Gastrocnemius medialis (tissue), 4 donors: Measurements from ENCODE around the gene KYNU. TPM values are rescaled to one million over a fixed set of nuclear protein-coding genes. Genes with fewer than 3 reads are reported as not detected.

Source experiments
- ATAC-seq, 2 donors: fragments of 150-250 bp; one replicate each; pipeline ENCODE4 v1.9.1; 2016
- DNase-seq, 2 donors: peaks; one replicate each; pipeline ENCODE4 v3.0.0-alpha.2; 2019
- H3K27ac ChIP-seq, 4 donors: fragments of 200-600 bp; sonication (generic); 1 replicate in 1 of 4; 2 replicates in 3 of 4; pipeline ENCODE4 v1.5.1; 2016 to 2018; ENCODE audit warnings: mild to moderate bottlenecking in 2 of 4, moderate library complexity in 1 of 4
- H3K27me3 ChIP-seq, 3 donors: fragments of 200-600 bp; sonication (generic) in 2 of 3; 1 replicate in 1 of 3; 2 replicates in 2 of 3; pipeline versions ENCODE4 v1.5.1 to v1.6.0; 2016 to 2019; ENCODE audit warnings: mild to moderate bottlenecking in 1 of 3, moderate library complexity in 1 of 3
- H3K36me3 ChIP-seq, 2 donors: fragments of 200-600 bp; sonication (generic) in 1 of 2; one replicate each; pipeline ENCODE4 v1.5.1; 2017 to 2018
- H3K4me1 ChIP-seq, 2 donors: fragments of 200-600 bp; sonication (generic) in 1 of 2; one replicate each; pipeline ENCODE4 v1.5.1; 2016 to 2017; ENCODE audit warnings: mild to moderate bottlenecking in 2 of 2
- H3K4me3 ChIP-seq, 4 donors: fragments of 200-600 bp; sonication (generic) in 3 of 4; 1 replicate in 1 of 4; 2 replicates in 3 of 4; pipeline ENCODE4 v1.5.1; 2016 to 2019; ENCODE audit warnings: mild to moderate bottlenecking in 2 of 4
- H3K9me3 ChIP-seq, 3 donors: fragments of 200-600 bp; sonication (generic) in 2 of 3; 1 replicate in 1 of 3; 2 replicates in 2 of 3; pipeline ENCODE4 v1.5.1; 2016 to 2019
- POLR2A ChIP-seq, 2 donors: fragments of 450-650 bp; IDR thresholded peaks; one replicate each; pipeline ENCODE4 v1.6.1; 2017; ENCODE audit warnings: antibody characterized with exemption in 2 of 2, mild to moderate bottlenecking in 2 of 2, moderate library complexity in 2 of 2
- in situ Hi-C, 4 donors: fragments of 200-750 bp; cut with MboI; loops; one replicate each; pipeline versions ENCODE4 v1.15.0 to v1.8.0; 2017; ENCODE audit warnings: low sequenced_read_pairs in 4 of 4
- intact Hi-C: fragments of 100-400 bp; cut with DNase I; formaldehyde crosslinking; loops from one replicate; pipeline ENCODE4 v1.15.1; 2023; ENCODE audit warnings: low total_unique reads
- total RNA-seq, 4 donors: library from RNA; depleted of rRNA; stranded (reverse); fragments of >200 nt; gene quantifications; one replicate each; pipeline versions ENCODE4 v1.1.0 to v1.2.3, GENCODE V29; 2016
- TF ChIP-seq, protein P1 (sequence below), 5 experiments: fragments of 450-650 bp in 3 of 5; fragments of 200-600 bp in 2 of 5; sonication (generic) in 2 of 5; IDR thresholded peaks in 4 of 5; conservative IDR thresholded peaks in 1 of 5; 1 replicate in 4 of 5; 2 replicates in 1 of 5; pipeline ENCODE4 v1.5.1; 2016 to 2019; ENCODE audit warnings: antibody characterized with exemption in 5 of 5, mild to moderate bottlenecking in 3 of 5, moderate library complexity in 3 of 5

The KYNU gene
- total RNA-seq, 4 donors from 2014 or later = 0.46 to 2.0 (median 0.61) TPM; not detected in 1

DNA sequence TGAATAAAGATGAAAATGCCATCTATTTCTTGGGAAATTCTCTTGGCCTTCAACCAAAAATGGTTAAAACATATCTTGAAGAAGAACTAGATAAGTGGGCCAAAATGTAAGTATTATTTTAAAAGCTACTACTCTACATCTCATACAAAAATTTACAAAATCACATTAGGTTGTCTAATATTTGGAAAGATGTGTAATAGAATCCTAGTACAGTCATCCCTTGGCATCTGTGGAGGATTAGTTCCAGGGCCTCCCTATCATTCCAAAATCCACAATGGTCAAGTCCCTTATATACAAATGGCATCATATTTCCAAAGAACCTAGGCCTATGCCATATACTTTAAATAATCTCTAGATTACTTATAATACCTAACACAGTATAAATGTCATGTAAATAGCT, 41.2 kb downstream of the KYNU start:
- no peak for DNase-seq
- no peak for ATAC-seq
- Histone ChIP-seq H3K4me1 (no peaks in the 10 kb centered on the region), H3K9me3 (no peaks in the 10 kb centered on the region), H3K27me3 (no peaks in the 10 kb centered on the region), H3K27ac (no peak overlapping the region), H3K4me3 (no peak overlapping the region), H3K36me3 (no peaks in the 10 kb centered on the region)
- intact Hi-C loops = no loop called here
- in situ Hi-C loops = no loop called here
- no peak for TF ChIP-seq POLR2A (IDR thresholded peaks at IDR 0.05)
- TF ChIP-seq, protein P1, sequence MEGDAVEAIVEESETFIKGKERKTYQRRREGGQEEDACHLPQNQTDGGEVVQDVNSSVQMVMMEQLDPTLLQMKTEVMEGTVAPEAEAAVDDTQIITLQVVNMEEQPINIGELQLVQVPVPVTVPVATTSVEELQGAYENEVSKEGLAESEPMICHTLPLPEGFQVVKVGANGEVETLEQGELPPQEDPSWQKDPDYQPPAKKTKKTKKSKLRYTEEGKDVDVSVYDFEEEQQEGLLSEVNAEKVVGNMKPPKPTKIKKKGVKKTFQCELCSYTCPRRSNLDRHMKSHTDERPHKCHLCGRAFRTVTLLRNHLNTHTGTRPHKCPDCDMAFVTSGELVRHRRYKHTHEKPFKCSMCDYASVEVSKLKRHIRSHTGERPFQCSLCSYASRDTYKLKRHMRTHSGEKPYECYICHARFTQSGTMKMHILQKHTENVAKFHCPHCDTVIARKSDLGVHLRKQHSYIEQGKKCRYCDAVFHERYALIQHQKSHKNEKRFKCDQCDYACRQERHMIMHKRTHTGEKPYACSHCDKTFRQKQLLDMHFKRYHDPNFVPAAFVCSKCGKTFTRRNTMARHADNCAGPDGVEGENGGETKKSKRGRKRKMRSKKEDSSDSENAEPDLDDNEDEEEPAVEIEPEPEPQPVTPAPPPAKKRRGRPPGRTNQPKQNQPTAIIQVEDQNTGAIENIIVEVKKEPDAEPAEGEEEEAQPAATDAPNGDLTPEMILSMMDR (IDR thresholded peaks at IDR 0.05 in 4 of 5, conservative IDR thresholded peaks at IDR 0.05 in 1 of 5) = no peak

DNA sequence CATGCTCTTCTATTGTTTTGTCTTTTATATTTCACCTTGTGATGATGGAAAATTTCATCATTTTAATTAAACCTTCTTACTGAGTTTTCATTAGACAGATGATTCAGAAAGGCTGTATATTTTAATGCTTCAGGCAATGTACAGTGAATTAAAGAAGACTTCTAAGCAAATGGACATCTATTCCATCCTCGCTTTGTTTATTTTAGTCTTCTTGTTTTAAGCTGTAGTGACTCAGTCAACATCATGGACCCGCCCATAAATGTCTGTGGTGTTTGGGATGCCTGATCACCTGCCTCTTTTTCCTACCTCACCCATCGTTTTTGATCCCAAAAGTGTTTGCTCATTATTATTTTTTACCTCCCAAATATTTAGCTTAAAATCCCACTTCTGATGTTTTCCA, 43.1 kb downstream of the KYNU start:
- no peaks in the 10 kb centered on the region for H3K27me3 ChIP-seq
- H3K27ac ChIP-seq = no peak overlapping the region
- no peaks in the 10 kb centered on the region for H3K4me1 ChIP-seq
- no peak overlapping the region for H3K4me3 ChIP-seq
- in situ Hi-C loops (no loop called here), intact Hi-C loops (no loop called here)
- ATAC-seq (no peak), DNase-seq (no peak)
- H3K9me3 ChIP-seq = no peaks in the 10 kb centered on the region
- no peaks in the 10 kb centered on the region for H3K36me3 ChIP-seq
- TF ChIP-seq POLR2A (IDR thresholded peaks at IDR 0.05) = no peak
- TF ChIP-seq, protein P1 (IDR thresholded peaks at IDR 0.05 in 4 of 5, conservative IDR thresholded peaks at IDR 0.05 in 1 of 5) = no peak

DNA sequence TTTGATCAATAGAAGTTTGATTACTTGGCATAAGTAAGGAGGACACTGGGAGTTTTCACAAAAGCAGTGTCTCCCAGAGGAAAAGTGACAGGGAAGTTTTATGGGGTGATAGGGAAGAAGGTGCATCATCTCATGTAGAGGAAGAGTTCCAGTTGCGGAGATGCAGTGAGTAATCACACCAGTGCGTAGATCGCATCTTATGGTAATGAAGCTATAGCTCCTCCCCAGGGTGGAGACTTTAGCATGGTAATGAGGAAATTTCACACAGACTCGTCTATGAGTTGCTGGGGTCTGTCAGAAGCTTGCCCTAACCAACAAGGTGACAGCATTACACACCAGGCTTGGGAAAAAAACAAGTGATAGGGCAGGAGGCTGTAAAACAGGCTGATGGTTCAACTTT, 49.0 kb downstream of the KYNU start:
- no peak for ATAC-seq
- H3K36me3 ChIP-seq = no peaks in the 10 kb centered on the region
- H3K27me3 ChIP-seq = no peaks in the 10 kb centered on the region
- no peak for DNase-seq
- no peak overlapping the region for H3K27ac ChIP-seq
- no peaks in the 10 kb centered on the region for H3K9me3 ChIP-seq
- H3K4me1 ChIP-seq = no peaks in the 10 kb centered on the region
- in situ Hi-C loops (no loop called here), intact Hi-C loops (no loop called here)
- no peak overlapping the region for H3K4me3 ChIP-seq
- TF ChIP-seq, protein P1 (IDR thresholded peaks at IDR 0.05 in 4 of 5, conservative IDR thresholded peaks at IDR 0.05 in 1 of 5) = no peak
- TF ChIP-seq POLR2A (IDR thresholded peaks at IDR 0.05) = no peak

DNA sequence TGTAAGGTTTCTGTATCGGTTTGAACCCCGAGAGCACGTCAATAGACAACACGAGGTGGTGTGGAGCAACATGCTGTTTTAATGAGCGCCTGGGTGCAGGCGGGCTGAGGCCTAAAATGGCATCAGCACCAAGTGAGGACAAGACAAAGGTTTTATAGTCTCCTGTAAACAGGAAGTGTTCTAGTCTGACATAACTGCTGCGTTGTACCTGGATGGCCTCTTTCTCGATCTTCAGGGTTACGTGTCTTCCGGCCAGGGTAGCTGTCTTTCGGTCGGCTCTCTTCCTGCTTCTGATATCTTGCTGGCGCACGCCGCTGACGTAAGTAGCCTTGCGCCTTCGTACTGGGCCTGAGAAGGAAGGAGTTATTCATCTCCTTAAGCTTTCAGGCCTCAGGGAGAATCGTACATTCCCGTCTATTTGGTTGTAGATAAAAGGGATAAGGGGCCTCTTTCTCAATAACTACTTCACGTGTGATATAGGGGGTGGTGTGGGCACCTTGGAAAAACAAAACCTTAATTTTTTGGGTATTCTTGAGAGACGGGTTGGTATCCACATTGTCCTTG, 53.5 kb downstream of the KYNU start:
- in situ Hi-C loops = no loop called here
- intact Hi-C loops = no loop called here
- DNase-seq = no peak

More for the DNA sequence above, 53.5 kb downstream of the KYNU start:
- H3K27me3 ChIP-seq = no peaks in the 10 kb centered on the region
- H3K4me1 ChIP-seq = no peaks in the 10 kb centered on the region
- H3K27ac ChIP-seq = no peak overlapping the region
- no peak for ATAC-seq
- TF ChIP-seq, protein P1 (IDR thresholded peaks at IDR 0.05 in 4 of 5, conservative IDR thresholded peaks at IDR 0.05 in 1 of 5) = no peak
- no peak for TF ChIP-seq POLR2A (IDR thresholded peaks at IDR 0.05)
- H3K36me3 ChIP-seq = no peaks in the 10 kb centered on the region
- H3K4me3 ChIP-seq = no peak overlapping the region
- H3K9me3 ChIP-seq = no peaks in the 10 kb centered on the region
